ENCODE data around the gene ATM. TPM values are rescaled to one million over a fixed set of nuclear protein-coding genes. Genes with fewer than 3 reads are reported as not detected.

Gene ATM
- 5.1 to 12.1 TPM (median 8.2 TPM) in 5 replicates for total RNA-seq (2022; extraction: Qiagen RNA extraction; ENCODE audit: low read depth)

GRCh38 chr11:108222574-108223347 is at the start of gene ATM, which contains the start of gene NPAT:
ATM (plus strand) TSS chr11:108223067; CDS start chr11:108227625, 4,558 bp downstream.
NPAT (minus strand) TSS chr11:108222638; CDS start chr11:108222536, 102 bp downstream.

Other genes starting within 250 kb of the ATM start
- 4.0 to 9.8 TPM (median 9.2 TPM) in 5 replicates for gene CUL5, start 214.2 kb upstream of the ATM start, total RNA-seq (2022; extraction: Qiagen RNA extraction; ENCODE audit: low read depth)
- 64.3 to 90.2 TPM (median 67.6 TPM) in 5 replicates for gene ACAT1, start 101.5 kb upstream of the ATM start, total RNA-seq (2022; extraction: Qiagen RNA extraction; ENCODE audit: low read depth)
- gene NPAT, start 429 bp upstream of the ATM start, total RNA-seq (2022; extraction: Qiagen RNA extraction; ENCODE audit: low read depth), result 3.0 to 6.9 TPM (median 5.7 TPM) in 5 replicates
- gene C11orf65, start 244.5 kb downstream of the ATM start, total RNA-seq (2022; extraction: Qiagen RNA extraction; ENCODE audit: low read depth), result 0.20 to 0.65 TPM in 2 of 5 replicates, not detected in the others

All from A549 treated with RU486 at 1 μM for 4 hours (cell line).